ENCODE data around the gene MTMR3.

DNA sequence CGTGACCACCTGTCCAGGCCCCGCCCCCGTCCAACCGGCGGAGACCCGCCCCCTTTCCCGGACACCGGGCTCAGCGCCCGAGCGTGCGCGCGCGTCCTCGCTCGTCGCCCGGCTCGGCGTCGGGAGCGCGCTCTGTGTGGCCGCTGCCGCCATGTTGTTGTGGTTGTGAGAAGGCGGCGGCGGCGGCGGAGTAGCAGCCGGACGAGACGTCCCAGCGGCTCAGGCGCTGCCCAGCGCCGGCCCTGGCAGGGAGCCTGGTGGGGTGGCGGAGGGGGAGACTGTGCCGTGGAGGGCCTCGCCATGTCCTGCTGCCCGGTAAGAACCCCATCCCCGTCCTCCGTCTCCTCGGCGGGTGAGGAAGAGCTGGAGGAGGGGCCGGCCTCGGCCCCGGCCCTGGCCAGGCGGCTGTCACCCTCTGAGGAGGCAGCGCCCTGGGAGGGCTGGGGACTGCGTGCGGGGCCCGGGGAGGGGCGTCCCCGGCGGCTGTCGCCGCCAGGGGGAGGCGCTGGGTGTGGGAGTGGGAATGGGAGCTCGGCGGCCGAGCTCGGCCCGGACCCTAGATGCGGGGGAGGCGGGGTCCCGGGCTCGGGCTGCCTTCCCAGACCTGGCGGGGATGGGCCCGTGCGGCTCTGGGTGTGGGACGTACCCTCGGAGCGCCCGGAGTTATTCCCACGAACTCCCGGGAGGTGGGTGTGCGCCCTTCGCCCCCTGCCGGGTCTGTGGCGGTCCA, at the start of gene MTMR3:
- TF ChIP-seq, protein P1, sequence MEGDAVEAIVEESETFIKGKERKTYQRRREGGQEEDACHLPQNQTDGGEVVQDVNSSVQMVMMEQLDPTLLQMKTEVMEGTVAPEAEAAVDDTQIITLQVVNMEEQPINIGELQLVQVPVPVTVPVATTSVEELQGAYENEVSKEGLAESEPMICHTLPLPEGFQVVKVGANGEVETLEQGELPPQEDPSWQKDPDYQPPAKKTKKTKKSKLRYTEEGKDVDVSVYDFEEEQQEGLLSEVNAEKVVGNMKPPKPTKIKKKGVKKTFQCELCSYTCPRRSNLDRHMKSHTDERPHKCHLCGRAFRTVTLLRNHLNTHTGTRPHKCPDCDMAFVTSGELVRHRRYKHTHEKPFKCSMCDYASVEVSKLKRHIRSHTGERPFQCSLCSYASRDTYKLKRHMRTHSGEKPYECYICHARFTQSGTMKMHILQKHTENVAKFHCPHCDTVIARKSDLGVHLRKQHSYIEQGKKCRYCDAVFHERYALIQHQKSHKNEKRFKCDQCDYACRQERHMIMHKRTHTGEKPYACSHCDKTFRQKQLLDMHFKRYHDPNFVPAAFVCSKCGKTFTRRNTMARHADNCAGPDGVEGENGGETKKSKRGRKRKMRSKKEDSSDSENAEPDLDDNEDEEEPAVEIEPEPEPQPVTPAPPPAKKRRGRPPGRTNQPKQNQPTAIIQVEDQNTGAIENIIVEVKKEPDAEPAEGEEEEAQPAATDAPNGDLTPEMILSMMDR (conservative IDR thresholded peaks at IDR 0.05; ENCODE audit: low read length), result peak; percentile 66
- TF ChIP-seq EZH2phosphoT487 (IDR thresholded peaks at IDR 0.05; ENCODE audit: borderline replicate concordance, low read depth, low read length), result no peak

Data from OCI-LY7 (cell line).